HG03045 (cell line): ENCODE measurements around the gene CAMTA1.

Experiments used
- ATAC-seq: cut with Tn5 transposase; IDR thresholded peaks from one replicate; pipeline ENCODE4 v1.9.1; 2021; ENCODE audit warnings: mild to moderate bottlenecking, moderate library complexity; ENCODE audit not compliant: unreplicated experiment

CAMTA1 gene

GRCh38 chr1:7534061-7534825 is 749.0 kb downstream of the CAMTA1 start:
- no peak for ATAC-seq

GRCh38 chr1:7535016-7535415 is 749.8 kb downstream of the CAMTA1 start:
- ATAC-seq = no peak

- ATAC-seq = no peak
Observed at GRCh38 chr1:7535934-7536878, 751.0 kb downstream of the CAMTA1 start.

- ATAC-seq = no peak
Observed at GRCh38 chr1:7536891-7537591, 751.8 kb downstream of the CAMTA1 start.

- no peak for ATAC-seq
Observed at GRCh38 chr1:7538033-7538432, 752.8 kb downstream of the CAMTA1 start.

GRCh38 chr1:7538849-7539768 is 753.9 kb downstream of the CAMTA1 start:
- no peak for ATAC-seq

GRCh38 chr1:7539769-7540175 is 754.5 kb downstream of the CAMTA1 start:
- ATAC-seq = no peak

GRCh38 chr1:7540816-7541215 is 755.6 kb downstream of the CAMTA1 start:
- no peak for ATAC-seq

- ATAC-seq = no peak
Observed at GRCh38 chr1:7541629-7542028, 756.4 kb downstream of the CAMTA1 start.

GRCh38 chr1:7543718-7544090 is 758.5 kb downstream of the CAMTA1 start:
- ATAC-seq = no peak

GRCh38 chr1:7549277-7550161 is 764.3 kb downstream of the CAMTA1 start:
- no peak for ATAC-seq

- ATAC-seq = no peak
Observed at GRCh38 chr1:7550261-7550865, 765.1 kb downstream of the CAMTA1 start.

- no peak for ATAC-seq
Observed at GRCh38 chr1:7550981-7551380, 765.7 kb downstream of the CAMTA1 start.

GRCh38 chr1:7551442-7551841 is 766.2 kb downstream of the CAMTA1 start:
- ATAC-seq = no peak

- no peak for ATAC-seq
Observed at GRCh38 chr1:7552402-7552801, 767.1 kb downstream of the CAMTA1 start.

- ATAC-seq = no peak
Observed at GRCh38 chr1:7553042-7553690, 767.9 kb downstream of the CAMTA1 start.

- no peak for ATAC-seq
Observed at GRCh38 chr1:7554385-7555235, 769.4 kb downstream of the CAMTA1 start.
